ENCODE results near the gene KANK4. TPM values are rescaled to one million over a fixed set of nuclear protein-coding genes. Genes with fewer than 3 reads are reported as not detected.

The KANK4 gene
- total RNA-seq, 1 experiment from 2014 or later: 21.5 TPM

GRCh38 chr1:62352387-62352786, 33.2 kb upstream of the KANK4 start:
- no peak for DNase-seq
- Histone ChIP-seq H3K36me3 (ENCODE audit: control insufficient read depth, insufficient read depth, low read length) (no peaks in the 10 kb centered on the region), H3K9me3 (no peaks in the 10 kb centered on the region), H3K4me3 (ENCODE audit: low read depth, low read length) (no peak overlapping the region), H3K27me3 (replicated peaks; ENCODE audit: control insufficient read depth, insufficient read depth, low read length) (no peaks in the 10 kb centered on the region), H3K4me1 (no peaks in the 10 kb centered on the region)
- no TSS peak for BruUV-seq (replicated peaks)
- ChIA-PET POLR2A (no interaction called here), CTCF (no interaction called here)
- TF ChIP-seq CTCF (IDR thresholded peaks at IDR 0.05; ENCODE audit: insufficient read depth in 1 of 2, low read depth in 1 of 2, low read length in 1 of 2, severe bottlenecking in 1 of 2, unreplicated experiment in 1 of 2): no peak
- no peaks in the 10 kb centered on the region for H3K9me3 Mint-ChIP-seq (ENCODE audit: unreplicated experiment)
- H3K4me3 Mint-ChIP-seq (ENCODE audit: unreplicated experiment): no peak overlapping the region
- intact Hi-C loops (cut with micrococcal nuclease; ENCODE audit: unreplicated experiment): no loop called here
- H3K36me3 Mint-ChIP-seq (ENCODE audit: insufficient read depth, unreplicated experiment): no peaks in the 10 kb centered on the region
- no peaks in the 10 kb centered on the region for H3K4me1 Mint-ChIP-seq (ENCODE audit: low read depth, unreplicated experiment)
- H3K27me3 Mint-ChIP-seq (ENCODE audit: insufficient read depth, unreplicated experiment): no peaks in the 10 kb centered on the region
- H3K27ac Mint-ChIP-seq (ENCODE audit: unreplicated experiment): no peak overlapping the region

- intact Hi-C loops (cut with micrococcal nuclease; ENCODE audit: unreplicated experiment): no loop called here
- H3K4me3 Mint-ChIP-seq (ENCODE audit: unreplicated experiment): no peak overlapping the region
- H3K36me3 Mint-ChIP-seq (ENCODE audit: insufficient read depth, unreplicated experiment): no peaks in the 10 kb centered on the region
- no peaks in the 10 kb centered on the region for H3K27me3 Mint-ChIP-seq (ENCODE audit: insufficient read depth, unreplicated experiment)
- no peak for TF ChIP-seq CTCF (IDR thresholded peaks at IDR 0.05; ENCODE audit: insufficient read depth in 1 of 2, low read depth in 1 of 2, low read length in 1 of 2, severe bottlenecking in 1 of 2, unreplicated experiment in 1 of 2)
- no peaks in the 10 kb centered on the region for H3K4me1 Mint-ChIP-seq (ENCODE audit: low read depth, unreplicated experiment)
- Histone ChIP-seq H3K9me3 (no peaks in the 10 kb centered on the region), H3K4me1 (no peaks in the 10 kb centered on the region), H3K4me3 (ENCODE audit: low read depth, low read length) (no peak overlapping the region), H3K27me3 (replicated peaks; ENCODE audit: control insufficient read depth, insufficient read depth, low read length) (no peaks in the 10 kb centered on the region), H3K36me3 (ENCODE audit: control insufficient read depth, insufficient read depth, low read length) (no peaks in the 10 kb centered on the region)
- no peak for DNase-seq
- H3K9me3 Mint-ChIP-seq (ENCODE audit: unreplicated experiment): no peaks in the 10 kb centered on the region
- ChIA-PET CTCF (no interaction called here), POLR2A (no interaction called here)
- no TSS peak for BruUV-seq (replicated peaks)
- H3K27ac Mint-ChIP-seq (ENCODE audit: unreplicated experiment): no peak overlapping the region
Measured at GRCh38 chr1:62349470-62350233, 30.4 kb upstream of the KANK4 start.

GRCh38 chr1:62346886-62347285, 27.7 kb upstream of the KANK4 start:
- DNase-seq: no peak
- POLR2A ChIA-PET: no interaction called here
- H3K36me3 Mint-ChIP-seq (ENCODE audit: insufficient read depth, unreplicated experiment): no peaks in the 10 kb centered on the region
- H3K9me3 ChIP-seq: no peaks in the 10 kb centered on the region
- H3K4me1 Mint-ChIP-seq (ENCODE audit: low read depth, unreplicated experiment): no peaks in the 10 kb centered on the region
- H3K27ac Mint-ChIP-seq (ENCODE audit: unreplicated experiment): no peak overlapping the region
- H3K36me3 ChIP-seq (ENCODE audit: control insufficient read depth, insufficient read depth, low read length): no peaks in the 10 kb centered on the region
- CTCF ChIA-PET: no interaction called here
- H3K4me3 Mint-ChIP-seq (ENCODE audit: unreplicated experiment): no peak overlapping the region
- H3K27me3 ChIP-seq (replicated peaks; ENCODE audit: control insufficient read depth, insufficient read depth, low read length): no peaks in the 10 kb centered on the region
- H3K4me1 ChIP-seq: no peaks in the 10 kb centered on the region
- intact Hi-C loops (cut with micrococcal nuclease; ENCODE audit: unreplicated experiment): no loop called here
- H3K27me3 Mint-ChIP-seq (ENCODE audit: insufficient read depth, unreplicated experiment): no peaks in the 10 kb centered on the region
- BruUV-seq (replicated peaks): no TSS peak
- no peak for TF ChIP-seq CTCF (IDR thresholded peaks at IDR 0.05; ENCODE audit: insufficient read depth in 1 of 2, low read depth in 1 of 2, low read length in 1 of 2, severe bottlenecking in 1 of 2, unreplicated experiment in 1 of 2)
- no peaks in the 10 kb centered on the region for H3K9me3 Mint-ChIP-seq (ENCODE audit: unreplicated experiment)
- no peak overlapping the region for H3K4me3 ChIP-seq (ENCODE audit: low read depth, low read length)
